D341Med (cell line): ENCODE data around the gene RHOV.

Experiments used
- DNase-seq: peaks from one replicate; pipeline ENCODE4 v3.0.0; 2012; ENCODE audit warnings: low spot score

The RHOV gene

GRCh38 chr15:40845036-40845435 lies 29.0 kb downstream of the RHOV start:
- no peak for DNase-seq

GRCh38 chr15:40844696-40845030 lies 29.4 kb downstream of the RHOV start:
- DNase-seq = peak; percentile 69

- DNase-seq = peak; percentile 58
Observed at GRCh38 chr15:40843885-40844695, 29.9 kb downstream of the RHOV start, which contains the start of gene SPINT1. Gene SPINT1 (plus strand): TSS chr15:40844048. CDS start chr15:40844555, 507 bp downstream.

DNA sequence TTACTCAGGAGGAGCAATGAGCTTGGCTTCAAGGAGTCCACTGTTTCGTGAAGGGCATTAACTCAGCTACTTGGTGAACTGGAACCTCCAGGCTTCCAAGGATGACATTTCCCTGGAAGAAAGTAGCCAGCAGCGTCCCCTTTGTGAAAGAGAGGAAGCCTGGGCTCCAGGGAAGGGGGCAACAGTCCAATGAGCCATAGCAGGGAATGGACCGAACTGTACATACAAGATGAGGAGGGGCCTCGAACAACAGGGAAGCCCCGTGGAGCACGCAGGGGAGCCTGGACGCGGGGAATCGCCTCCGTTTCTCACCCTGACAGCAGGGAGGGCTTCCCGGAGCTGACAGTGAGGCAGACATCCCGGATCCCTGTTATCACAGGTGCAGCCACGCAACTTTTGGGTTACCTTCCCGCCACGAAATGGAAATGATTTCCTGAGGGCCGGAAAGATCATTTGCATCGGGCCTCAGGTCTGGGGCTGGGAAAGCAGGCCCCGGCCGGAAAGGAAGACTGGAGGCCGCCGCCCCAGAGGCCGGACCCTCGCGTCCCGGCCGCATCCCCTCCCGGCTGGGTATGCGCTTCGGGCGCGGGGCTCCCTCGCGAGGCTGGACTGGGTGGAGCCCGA lies 30.7 kb downstream of the RHOV start:
- no peak for DNase-seq

GRCh38 chr15:40841741-40842140 lies 32.3 kb downstream of the RHOV start:
- no peak for DNase-seq

- no peak for DNase-seq
Observed at GRCh38 chr15:40838756-40839155, 35.3 kb downstream of the RHOV start.

- DNase-seq = no peak
Observed at GRCh38 chr15:40836020-40836419, 38.0 kb downstream of the RHOV start.

DNA sequence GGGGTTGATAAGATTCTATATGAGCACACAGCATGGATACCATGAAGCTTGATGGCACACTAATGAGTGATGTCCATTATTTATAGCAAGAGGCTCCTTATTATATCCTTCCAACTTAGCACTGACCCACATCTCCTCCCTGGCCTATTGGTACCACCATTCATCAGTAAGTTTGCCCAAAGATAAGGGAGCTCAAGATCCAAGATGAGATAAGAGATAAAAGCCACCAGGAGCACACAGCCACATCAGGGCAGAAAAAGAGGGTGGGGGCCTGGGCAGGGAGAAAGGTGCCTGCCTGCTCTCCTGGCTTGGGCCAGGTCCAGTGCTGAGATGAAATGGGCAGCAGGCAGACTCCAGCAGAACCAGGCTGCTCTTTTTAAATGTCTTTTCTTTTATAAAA lies 41.1 kb downstream of the RHOV start:
- DNase-seq = no peak

DNA sequence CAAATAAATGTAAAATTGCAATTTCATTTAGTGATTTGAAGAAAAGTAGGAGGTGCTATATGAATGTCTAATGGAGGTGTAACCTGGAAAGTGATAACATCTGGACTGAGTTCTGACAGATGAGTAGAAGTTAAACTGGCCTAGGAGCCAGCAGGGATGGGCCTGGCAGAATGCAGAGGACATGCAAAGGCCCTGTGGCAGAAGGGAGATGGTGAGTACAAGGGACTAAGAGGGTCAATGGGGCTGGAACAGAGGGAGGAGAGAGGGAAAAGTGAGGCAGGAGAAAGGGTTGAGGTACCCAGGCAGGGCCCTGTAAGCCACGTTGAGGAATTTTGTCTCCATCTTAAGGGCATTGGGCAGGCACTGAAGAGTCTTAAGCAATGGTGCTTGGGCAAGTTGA lies 42.2 kb downstream of the RHOV start:
- no peak for DNase-seq

- no peak for DNase-seq
Observed at GRCh38 chr15:40830884-40831283, 43.1 kb downstream of the RHOV start.

DNA sequence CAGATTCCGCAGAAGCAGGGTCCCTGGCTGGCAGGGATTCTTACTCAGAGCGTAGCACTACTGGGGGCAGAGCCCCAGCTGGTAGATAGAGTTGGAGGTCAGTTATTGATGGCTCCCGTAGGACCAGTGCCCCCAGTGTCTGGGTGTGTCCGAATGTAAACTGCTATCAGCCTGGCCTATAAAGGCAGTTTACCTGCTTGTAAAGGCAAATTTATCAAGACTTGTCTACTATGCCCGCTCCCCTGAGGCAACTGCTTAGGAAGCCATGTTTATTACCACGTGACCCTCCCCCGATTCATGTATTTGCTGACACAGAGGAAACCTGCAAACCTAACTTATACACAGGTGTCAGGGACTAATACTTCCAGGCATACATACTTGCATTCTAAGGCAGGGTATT lies 44.9 kb downstream of the RHOV start:
- DNase-seq = no peak

DNA sequence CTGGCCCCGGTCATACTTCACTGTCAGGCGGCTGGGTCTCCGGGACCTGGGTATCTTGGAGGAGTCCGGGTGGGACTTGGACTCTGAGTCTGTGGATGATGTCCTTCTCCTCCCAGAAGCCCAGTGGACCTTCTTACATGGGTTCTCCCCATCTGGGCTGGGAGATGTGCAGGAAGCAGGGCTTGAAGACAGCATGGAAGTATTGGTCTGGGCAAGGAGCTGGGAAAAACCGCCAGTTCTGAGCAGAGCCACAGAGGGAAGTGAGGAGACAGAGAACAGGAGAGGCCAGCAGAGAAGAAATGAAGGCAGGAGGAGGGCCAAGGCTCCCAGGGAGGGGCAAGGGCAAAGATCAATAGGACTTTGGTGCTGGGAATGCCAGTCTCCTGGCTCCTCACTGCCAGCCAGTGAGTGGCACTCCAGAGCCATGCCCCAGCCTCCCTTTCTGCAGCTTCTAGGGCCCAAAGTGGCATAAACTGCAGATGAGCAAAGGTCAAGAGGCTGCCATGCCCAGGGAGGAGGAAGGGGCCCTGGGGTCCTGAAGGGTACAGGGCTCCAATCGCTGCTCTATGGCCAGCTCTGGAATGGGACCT lies 45.5 kb downstream of the RHOV start, which contains the start of gene PPP1R14D:
Gene PPP1R14D, minus strand, starts transcription at position 262 of the 590 bp plus-strand sequence. Its CDS starts 67 bp downstream, at position 195.
- no peak for DNase-seq

GRCh38 chr15:40826423-40827075 lies 47.5 kb downstream of the RHOV start:
- DNase-seq = no peak

GRCh38 chr15:40825661-40826422 lies 48.2 kb downstream of the RHOV start:
- no peak for DNase-seq

DNA sequence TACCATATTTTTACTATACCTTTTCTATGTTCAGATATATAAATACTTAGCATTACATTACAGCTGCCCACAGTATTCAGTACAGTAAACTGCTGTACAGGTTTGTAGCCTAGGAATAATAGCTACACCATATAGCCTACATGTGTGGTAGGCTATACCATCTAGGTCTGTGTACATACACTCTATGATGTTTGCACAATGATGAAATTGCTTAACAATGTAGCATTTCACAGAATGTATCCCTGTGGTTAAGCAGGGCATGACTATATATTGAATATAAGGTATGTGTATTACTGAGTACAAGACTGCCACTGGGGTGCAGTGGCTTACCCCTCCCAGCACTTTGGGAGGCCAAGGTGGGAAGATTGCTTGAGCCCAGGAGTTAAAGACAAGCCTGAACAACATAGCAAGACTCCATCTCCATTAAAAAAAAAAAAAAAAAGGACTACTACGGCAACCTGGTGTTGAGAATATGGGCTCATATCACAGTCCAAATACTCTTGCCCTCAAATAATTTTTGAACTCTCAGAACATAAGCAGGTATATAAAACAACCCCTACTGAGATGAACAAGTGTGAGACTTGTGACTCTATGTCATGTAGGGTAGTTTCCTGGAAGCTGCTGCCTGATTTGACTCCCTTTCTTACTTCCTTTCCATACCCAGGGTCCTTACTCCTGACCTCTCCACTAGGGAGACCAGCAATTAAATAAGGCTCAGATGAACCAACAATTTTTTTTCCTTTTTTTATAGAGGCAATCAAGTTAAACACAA lies 50.3 kb downstream of the RHOV start:
- no peak for DNase-seq
